ENCODE results near the gene FLAD1. TPM values are rescaled to one million over a fixed set of nuclear protein-coding genes. Genes with fewer than 3 reads are reported as not detected.
"Not testable (repeated sequence)": the region's sequence is repeated elsewhere in the genome, so short reads cannot be mapped to it uniquely, and the experiment has no call there.

Gene FLAD1
- total RNA-seq, 1 experiment from 2014 or later: 58.4 TPM

- H3K4me1 ChIP-seq (ENCODE audit: control insufficient read depth in 1 of 2, insufficient read depth in 2 of 2, low read length in 2 of 2): peaks cover 28 to 56% of the 10 kb centered on the region in 2 experiments
- no peak for ATAC-seq
- peak overlapping the region; percentile 90 for H3K4me2 ChIP-seq (ENCODE audit: low read length)
- POLR2A ChIA-PET: interaction anchor here (1.0 to 1.1 kb wide), 2 partner anchors 8 to 26 kb away, joined by 3 read pairs; partner anchors contain the start of gene FLAD1
- H3K79me2 ChIP-seq (ENCODE audit: insufficient read depth, low read length): peaks cover 81% of the 10 kb centered on the region
- peak overlapping the region; percentile 86 for H3K27ac ChIP-seq (ENCODE audit: low read depth, low read length)
- no peaks in the 10 kb centered on the region for H3K9me3 ChIP-seq (ENCODE audit: control insufficient read depth in 1 of 2, insufficient read depth in 1 of 2, low read depth in 1 of 2, low read length in 2 of 2)
- CTCF ChIA-PET: no interaction called here
- H3K36me3 ChIP-seq (ENCODE audit: control insufficient read depth in 1 of 2, insufficient read depth in 2 of 2, low read length in 2 of 2): peaks cover 9 to 20% of the 10 kb centered on the region in 2 experiments
- H2AFZ ChIP-seq (ENCODE audit: low read depth, low read length, poor library complexity, severe bottlenecking): no peak overlapping the region
- peak overlapping the region; percentile 61 to 70 for H3K4me3 ChIP-seq (replicated peaks in 1 of 2; ENCODE audit: low read depth in 1 of 2, low read length in 2 of 2)
- peak overlapping the region; percentile 86 for H3K9ac ChIP-seq (ENCODE audit: low read length)
- intact Hi-C loops (cut with micrococcal nuclease): no loop called here
- TF ChIP-seq CTCF (IDR thresholded peaks at IDR 0.05 in 2 of 3, conservative IDR thresholded peaks at IDR 0.05 in 1 of 3; ENCODE audit: borderline replicate concordance in 1 of 3, insufficient read depth in 1 of 3, low read depth in 2 of 3, low read length in 2 of 3) (no peak), REST (IDR thresholded peaks at IDR 0.05; ENCODE audit: low read depth) (no peak), CBX3 (IDR thresholded peaks at IDR 0.05; ENCODE audit: low read depth) (no peak), SP1 (IDR thresholded peaks at IDR 0.05; ENCODE audit: low read depth) (no peak), ELF1 (IDR thresholded peaks at IDR 0.05; ENCODE audit: borderline replicate concordance, low read depth) (no peak), ZNF274 (IDR thresholded peaks at IDR 0.05; ENCODE audit: low read depth, low read length) (no peak)
- TSS peak; percentile 66 for BruUV-seq (replicated peaks)
- H4K20me1 ChIP-seq (ENCODE audit: insufficient read depth): no peaks in the 10 kb centered on the region
- RAD21 ChIA-PET (ENCODE audit: low non-redundant PET in 1 of 2, low total read pairs in 2 of 2, uncharacterized antibody in 2 of 2, unreplicated experiment in 2 of 2): no interaction called here
- no peaks in the 10 kb centered on the region for H3K9me2 ChIP-seq (ENCODE audit: insufficient read depth)
- H3K27me3 ChIP-seq (ENCODE audit: insufficient read depth, low read length): no peaks in the 10 kb centered on the region
- no peak for DNase-seq (ENCODE audit: low read depth, low spot score)
These were observed 7.6 kb upstream of the FLAD1 start for GRCh38 chr1:154975409-154976059.

- H4K20me1 ChIP-seq (ENCODE audit: insufficient read depth); H2AFZ ChIP-seq (ENCODE audit: low read depth, low read length, poor library complexity, severe bottlenecking); RAD21 ChIA-PET (ENCODE audit: low non-redundant PET in 1 of 2, low total read pairs in 2 of 2, uncharacterized antibody in 2 of 2, unreplicated experiment in 2 of 2); DNase-seq (ENCODE audit: low read depth, low spot score); H3K27ac ChIP-seq (ENCODE audit: low read depth, low read length); H3K27me3 ChIP-seq (ENCODE audit: insufficient read depth, low read length); H3K9ac ChIP-seq (ENCODE audit: low read length); H3K4me2 ChIP-seq (ENCODE audit: low read length); CTCF ChIA-PET; ATAC-seq; intact Hi-C loops (cut with micrococcal nuclease); H3K9me2 ChIP-seq (ENCODE audit: insufficient read depth); BruUV-seq (replicated peaks); H3K9me3 ChIP-seq (ENCODE audit: control insufficient read depth in 1 of 2, insufficient read depth in 1 of 2, low read depth in 1 of 2, low read length in 2 of 2); H3K4me3 ChIP-seq (replicated peaks in 1 of 2; ENCODE audit: low read depth in 1 of 2, low read length in 2 of 2): not testable (repeated sequence)
- Histone ChIP-seq H3K36me3 (ENCODE audit: control insufficient read depth in 1 of 2, insufficient read depth in 2 of 2, low read length in 2 of 2) (peaks cover 11 to 27% of the 10 kb centered on the region in 2 experiments), H3K4me1 (ENCODE audit: control insufficient read depth in 1 of 2, insufficient read depth in 2 of 2, low read length in 2 of 2) (peaks cover 16 to 40% of the 10 kb centered on the region in 2 experiments; a peak in 3 of 4 replicates), H3K79me2 (ENCODE audit: insufficient read depth, low read length) (peaks cover 68% of the 10 kb centered on the region)
- POLR2A ChIA-PET: interaction anchor here (1.1 kb wide), 1 partner anchor 10 kb away, joined by 3 read pairs; no protein-coding TSS in a partner anchor
These were observed 5.4 kb upstream of the FLAD1 start for GRCh38 chr1:154977762-154978161.

Measured in HCT116 (cell line).